ENCODE data around the gene TRPV5.
"Not testable (repeated sequence)": the region's sequence is repeated elsewhere in the genome, so short reads cannot be mapped to it uniquely, and the experiment has no call there.

The TRPV5 gene

DNA sequence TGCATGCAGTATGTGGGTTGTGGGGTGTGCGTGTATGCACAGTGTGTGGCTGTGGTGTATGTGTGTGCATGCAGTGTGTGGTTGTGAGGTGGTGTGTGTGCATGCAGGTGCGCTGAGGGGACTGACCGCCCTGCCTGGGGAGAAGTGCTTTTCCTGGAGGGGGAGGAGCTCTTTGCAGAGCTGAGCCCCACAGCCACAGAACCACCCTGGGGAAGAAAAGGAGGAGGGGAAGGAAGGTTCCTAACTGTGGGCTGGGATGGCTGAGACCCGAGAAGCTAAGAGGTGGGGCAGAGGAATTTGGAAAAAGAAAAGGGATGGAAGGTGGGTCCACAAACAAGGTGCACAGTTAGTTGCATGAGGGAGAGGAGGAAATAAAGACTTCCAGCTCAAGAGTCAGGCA is at the start of gene TRPV5:
TRPV5 (minus strand) TSS at position 123 of the 400 bp plus-strand sequence. CDS start 287 bp downstream, outside the sequence.
- no peak for DNase-seq

DNA sequence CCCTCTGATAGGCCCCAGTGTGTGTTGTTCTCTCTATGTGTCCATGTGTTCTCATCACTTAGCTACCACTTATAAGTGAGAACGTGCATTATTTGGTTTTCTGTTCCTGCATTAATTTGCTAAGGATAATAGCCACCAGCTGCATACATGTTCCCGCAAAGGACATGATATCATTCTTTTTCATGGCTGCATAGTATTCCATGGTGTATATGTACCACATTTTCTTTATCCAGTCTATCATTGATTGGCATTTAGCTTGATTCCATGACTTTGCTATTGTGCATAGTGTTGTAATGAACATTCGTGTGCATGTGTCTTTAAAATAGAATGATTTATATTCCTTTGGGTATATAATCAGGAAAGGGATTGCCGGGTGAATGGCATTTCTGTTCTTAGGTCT is 44.9 kb upstream of the TRPV5 start:
- DNase-seq: not testable (repeated sequence)

DNA sequence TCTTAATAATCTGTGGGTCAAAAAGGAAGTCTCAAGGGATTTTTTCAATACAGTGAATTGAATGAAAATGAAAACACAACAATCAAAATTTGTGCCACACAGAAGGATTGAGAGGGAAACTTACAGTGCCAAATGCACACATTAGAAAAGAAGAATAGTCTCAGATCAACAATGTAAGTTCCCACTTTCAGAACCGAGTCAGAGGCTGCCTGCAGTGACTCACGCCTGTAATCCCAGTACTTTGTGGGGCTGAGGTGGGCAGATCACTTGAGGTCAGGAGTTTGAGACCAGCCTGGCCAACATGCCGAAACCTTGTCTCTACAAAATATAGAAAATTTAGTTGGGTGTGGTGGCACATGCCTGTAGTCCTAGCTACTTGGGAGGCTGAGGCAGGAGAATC is 41.1 kb upstream of the TRPV5 start:
- DNase-seq: no peak

DNA sequence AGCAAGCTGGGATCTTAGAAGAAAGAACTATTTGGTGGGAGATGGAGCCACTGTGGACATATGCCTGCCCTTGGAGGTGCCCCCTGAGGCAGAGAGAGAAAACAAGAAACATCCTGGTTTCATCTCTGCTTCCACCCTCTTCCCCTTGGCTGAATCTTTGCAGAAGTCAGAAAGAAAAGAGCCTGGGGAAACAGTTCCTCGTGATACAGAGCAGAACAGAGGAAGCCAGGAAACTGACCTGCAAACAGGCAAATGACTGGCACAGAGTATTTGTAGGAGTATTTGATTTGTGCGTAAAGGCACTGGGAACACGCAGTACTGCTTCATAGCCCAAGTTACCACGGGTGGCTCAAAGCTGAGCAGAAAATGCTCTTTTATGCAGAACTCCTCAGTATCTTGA is 35.6 kb upstream of the TRPV5 start:
- no peak for DNase-seq

DNA sequence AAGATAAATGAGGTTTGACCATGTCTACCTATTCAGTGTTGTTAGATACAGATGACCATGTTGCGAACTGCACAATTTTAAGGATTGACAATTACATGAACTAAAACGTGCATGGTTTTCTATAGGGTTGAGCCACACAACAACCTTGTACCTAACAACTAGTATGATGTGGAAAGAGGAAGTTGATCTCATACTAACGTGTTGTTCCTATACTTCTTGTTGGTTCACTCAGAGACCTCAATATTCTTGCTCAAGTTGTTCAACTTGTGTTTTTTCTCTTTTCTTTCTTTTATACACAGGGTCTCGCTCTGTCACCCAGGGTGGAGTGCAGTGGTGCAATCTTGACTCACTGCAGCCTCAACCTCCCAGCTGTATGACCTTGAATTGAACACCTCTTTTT is 34.7 kb upstream of the TRPV5 start:
- DNase-seq: no peak

DNA sequence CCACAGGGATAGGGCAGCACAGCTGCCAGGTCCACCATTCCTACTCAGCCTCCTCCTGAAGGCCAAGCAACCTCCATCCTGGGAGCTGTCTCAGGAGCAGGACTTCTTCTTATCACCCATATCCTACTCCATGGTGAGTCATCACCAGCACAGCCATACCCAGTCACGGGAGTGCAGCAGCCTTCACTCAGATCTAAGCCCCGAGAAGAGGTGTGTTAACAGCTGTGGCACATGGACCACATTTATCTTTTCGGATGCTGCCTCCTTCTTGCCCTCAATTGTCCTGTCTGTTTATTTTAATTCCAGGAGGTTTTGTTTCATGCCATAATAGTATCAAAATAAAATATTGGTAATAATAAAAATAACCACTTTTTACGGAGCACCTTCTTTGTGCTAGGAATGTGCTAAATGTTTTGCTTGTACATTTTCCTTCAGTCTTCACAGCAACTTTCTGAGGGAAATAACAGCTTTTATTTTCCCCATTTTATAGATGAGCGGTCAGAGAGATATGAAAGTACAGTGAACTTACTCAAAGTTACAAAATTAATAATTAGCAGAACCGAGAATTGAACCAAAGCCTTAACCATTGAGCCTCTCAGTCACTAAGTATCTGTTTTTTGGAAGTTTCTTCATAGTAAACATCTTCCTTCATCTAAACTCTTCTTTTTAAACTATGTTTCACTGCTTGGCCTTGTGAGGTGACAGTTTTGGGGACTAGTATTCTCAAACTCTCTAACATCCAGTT is 31.1 kb upstream of the TRPV5 start:
- no peak for DNase-seq

DNA sequence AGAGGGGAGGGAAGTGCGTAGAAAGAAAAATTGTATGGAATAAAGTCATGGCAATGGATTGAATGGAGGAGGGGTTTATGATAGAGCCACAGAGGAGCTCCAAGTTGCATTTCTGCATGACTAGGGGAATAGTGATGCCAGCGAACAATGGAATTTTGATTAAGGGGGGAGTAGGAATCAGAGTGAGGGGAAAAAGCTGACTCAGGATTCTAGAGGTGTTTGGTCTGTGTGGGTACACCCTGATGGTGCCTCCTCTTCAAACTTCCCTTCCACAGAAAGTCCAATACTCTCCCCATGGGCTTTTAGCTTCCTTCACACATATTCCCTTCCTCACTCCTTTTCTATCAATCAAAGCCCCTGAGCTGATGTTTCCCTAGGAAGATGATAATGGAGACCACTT is 30.4 kb upstream of the TRPV5 start:
- DNase-seq: no peak

DNA sequence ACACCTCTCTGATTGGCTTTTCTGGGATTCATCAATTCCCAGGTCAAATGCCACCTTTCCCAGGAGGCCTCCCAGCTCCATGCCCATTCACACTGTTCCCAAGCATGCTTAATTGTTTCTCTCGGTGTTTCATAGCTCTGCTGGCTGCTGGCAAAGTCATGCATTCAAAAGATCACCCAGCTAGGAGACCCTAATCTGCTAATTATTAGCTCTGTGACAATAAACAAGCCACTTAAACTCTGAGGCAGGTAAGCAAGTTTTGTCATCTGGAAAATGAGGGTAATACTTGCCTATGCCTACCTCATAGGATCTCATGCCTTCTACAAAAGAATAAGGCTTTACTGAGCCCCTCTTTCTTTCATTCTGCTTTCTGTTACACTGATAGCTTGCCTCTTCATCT is 29.4 kb upstream of the TRPV5 start:
- no peak for DNase-seq

DNA sequence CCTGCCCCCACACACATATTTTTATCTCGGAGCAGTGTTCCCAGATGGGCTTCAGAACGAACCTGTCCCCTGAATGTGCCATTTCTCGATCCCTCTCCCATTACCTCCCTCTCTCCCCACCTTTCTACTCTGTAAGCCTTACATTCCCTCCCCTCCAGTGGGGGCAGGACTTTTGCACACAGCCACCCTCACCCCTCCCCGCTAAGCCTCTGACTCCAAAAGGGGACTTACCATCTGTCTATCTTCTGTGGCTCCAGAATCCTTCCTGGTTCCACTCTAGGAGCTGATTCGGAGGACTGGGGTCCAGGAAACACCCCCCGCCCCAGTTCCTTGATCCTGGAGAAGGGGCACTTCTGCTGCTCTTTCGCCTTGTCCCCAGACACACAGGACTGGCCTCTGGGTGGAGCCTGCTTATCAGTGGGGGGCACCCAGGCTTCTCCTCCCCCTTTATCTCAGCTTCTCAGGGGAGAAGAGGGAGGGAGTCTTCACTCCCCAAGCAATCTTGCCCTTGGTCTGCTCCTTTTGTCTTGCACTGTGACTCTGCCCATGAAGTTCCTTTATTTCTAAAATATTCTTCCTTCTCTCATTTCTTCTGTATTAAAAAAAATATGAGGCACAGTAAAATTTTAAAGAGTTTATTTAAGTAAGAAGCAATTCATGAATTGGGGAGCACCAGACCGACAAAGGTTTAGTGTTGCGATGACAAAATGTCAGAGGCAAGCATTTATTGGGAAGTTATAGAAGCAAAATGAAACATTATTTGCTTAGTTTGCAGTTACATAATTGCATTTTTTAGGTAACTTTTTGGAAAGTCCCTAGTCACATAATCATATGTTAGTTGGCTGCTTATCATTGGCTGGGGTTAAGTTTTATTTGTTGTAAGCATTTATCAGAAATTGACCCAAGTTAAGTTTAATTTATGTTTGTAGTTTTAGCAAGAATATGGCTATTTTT is 28.7 kb upstream of the TRPV5 start, which contains the start of gene KEL:
KEL (minus strand) TSS at position 391 of the 954 bp plus-strand sequence; CDS start at position 234, 157 bp downstream.
- no peak for DNase-seq

DNA sequence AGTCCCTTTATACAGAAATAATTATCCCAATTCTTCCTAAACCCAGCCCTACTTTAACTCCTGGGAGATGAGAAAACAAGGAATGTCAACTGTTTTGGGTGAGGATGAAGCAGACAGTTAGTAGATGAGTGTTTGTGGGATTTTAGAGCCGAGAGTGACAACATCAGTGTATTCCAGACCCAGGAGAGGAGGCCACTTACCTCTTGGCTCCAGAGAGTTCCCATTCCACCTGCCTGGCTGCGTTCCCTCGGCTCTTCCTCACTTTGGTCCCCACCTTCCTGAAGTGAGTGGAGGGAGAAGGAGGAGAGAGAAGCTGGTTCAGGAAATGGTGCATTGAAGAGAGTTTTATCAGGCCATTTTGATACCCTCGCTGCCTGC is 28.0 kb upstream of the TRPV5 start:
- no peak for DNase-seq

DNA sequence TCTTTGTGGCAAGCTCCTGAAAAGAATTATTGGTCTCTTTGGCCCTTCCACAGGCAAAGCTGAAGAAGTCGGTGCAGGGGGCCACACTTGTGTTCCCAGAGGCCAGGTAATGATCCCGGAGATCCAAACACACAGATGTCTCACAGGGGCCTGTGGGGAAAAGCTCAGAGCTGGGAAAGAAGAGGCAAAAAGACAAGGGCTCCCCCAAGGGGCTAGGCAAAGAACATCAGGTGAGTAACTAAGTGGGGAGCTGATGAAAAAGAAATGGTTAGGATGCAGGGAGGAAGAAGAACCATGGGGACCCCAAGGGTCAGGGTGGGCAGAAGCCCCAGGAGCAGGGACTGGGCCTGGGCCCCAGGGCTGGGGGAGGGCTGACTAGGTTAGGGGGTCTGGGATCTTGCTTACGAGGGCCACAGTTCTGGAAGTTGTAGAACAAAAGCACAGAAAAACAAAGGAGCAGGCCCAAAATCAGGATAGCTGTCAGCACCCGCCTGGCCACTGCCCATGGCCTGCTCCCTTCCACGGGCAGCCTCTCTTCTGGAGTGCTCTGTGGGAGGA is 27.5 kb upstream of the TRPV5 start:
- DNase-seq: no peak

DNA sequence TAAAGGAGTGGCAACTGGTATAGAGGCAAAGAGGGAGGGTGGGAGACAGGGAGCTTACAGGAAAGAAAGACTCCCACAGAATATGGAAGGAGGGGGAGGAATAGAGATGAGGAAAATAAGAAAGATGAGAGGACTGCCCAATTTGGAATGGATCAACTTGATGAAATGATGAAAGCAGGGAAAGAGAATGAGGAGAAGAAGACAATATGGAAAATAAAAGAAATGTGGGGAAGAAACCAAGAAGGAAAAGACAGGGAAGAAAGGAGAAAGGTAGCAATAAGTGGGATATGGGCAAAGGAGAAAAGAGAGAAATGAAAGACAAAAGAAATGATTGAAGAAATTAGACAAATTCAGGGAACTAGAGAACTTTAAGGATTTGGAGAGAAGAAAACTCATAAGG is 25.7 kb upstream of the TRPV5 start:
- no peak for DNase-seq

DNA sequence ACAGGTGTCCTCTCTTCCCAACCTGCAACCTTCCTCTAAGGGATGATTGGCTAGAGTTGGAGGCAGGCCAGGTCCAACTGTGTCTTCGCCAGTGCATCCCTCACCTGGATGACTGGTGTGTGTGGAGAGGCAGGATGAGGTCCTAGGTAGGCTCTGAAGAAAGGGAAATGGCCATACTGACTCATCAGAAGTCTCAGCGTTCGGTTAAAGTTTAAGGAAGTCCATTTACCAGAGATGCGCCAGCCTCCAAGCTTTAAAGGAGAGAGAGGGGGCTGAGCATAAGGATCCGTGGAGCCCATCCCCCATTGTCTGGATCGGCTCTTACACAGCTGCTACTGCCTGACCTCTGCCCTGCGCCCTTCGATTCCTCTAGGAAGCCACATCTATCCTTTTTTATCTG is 24.2 kb upstream of the TRPV5 start:
- no peak for DNase-seq

DNA sequence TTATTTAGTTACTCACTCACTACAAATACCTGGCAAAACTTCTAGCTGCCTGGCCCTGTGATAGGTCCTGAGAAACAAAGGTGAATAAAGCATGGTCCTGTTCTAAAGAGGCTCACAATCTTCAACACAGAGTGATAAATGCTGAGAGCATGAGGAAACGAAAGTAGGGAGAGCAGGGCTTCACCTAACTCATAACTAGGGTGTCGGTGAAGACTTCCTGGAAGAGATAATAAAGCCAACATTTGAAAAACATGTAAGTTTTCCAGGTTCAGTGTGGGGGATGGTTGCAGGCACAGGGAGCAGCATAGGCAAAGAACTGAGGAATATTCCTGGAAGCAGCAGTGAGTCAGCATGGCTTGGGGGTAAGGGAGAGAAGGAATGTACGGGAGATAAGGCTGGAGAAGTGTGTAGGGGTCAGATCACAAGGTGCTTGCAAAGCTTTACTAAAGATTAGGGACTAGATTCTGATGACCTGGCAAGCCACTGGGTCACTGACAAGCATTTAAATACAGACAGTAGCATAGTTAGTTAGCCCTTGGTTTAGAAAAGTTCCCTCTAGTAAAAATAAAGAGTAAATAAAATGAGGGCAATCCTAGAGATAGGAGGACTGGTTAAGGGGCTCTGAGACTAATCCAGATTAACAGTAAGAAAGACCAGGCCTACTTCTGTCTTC is 23.5 kb upstream of the TRPV5 start:
- no peak for DNase-seq

DNA sequence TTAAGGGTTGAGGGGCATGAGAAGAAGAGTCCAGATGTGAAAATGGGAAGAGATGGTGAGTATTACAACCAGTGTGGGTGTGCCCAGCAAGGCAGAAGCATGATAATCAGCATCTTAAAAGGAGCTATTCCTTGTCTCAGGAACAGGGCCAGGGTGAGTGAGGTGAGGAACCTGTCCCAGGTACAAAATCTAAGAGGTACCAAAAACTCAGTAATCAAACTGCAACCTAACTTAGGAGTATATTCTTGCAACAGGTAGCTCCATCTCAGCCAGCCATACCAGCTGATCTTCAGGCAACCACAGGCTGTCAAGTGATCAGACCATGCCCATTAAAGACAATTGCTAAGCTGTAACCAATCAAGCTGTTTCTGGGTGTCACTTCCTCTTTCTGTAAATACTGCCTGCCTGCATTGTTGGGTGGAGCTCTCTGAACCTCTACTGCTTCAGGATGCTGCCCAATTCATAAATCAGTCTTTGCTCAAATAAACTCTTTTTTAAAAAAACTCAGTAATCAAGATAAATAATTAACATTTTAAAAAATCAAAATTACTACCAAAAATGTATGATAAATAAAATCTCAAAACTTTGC is 21.2 kb upstream of the TRPV5 start:
- DNase-seq: no peak

DNA sequence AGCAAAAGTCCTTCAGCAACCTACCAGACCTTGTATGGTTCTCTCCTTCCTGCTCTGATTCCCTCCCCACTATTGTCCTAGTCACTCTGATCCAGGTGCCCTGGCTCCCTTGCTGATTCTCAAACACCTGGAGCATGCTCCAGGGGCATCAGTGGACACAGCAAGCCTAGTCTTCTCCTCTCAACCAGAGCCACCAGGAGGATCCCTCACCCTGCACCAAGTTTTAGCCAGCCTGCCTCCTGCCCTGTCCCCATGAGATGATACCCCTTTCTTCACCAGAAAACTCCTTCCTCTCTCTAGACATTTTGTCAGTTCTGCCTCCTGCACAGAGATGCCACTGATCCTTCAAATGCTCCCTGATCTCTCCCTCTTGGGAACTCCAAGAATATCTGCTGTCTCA is 16.7 kb upstream of the TRPV5 start:
- no peak for DNase-seq

DNA sequence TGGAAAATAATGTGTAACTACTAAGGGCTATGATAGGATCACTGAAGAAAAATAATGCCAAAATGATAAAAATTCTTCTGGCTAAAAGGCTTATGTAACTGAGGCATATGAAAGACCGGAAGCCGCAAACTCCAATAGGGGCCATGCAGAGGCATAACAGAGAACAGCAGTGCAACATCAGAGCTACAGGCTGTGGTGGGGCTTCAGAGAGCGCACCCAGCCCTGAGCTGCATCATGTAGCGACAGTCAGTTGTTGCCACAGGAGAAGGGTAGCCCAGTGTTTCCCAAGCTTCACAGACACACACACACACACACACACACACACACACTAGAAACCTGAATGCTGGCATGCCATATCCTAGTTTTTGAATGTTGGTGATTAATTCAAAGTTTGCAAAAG is 15.1 kb upstream of the TRPV5 start:
- DNase-seq: no peak

DNA sequence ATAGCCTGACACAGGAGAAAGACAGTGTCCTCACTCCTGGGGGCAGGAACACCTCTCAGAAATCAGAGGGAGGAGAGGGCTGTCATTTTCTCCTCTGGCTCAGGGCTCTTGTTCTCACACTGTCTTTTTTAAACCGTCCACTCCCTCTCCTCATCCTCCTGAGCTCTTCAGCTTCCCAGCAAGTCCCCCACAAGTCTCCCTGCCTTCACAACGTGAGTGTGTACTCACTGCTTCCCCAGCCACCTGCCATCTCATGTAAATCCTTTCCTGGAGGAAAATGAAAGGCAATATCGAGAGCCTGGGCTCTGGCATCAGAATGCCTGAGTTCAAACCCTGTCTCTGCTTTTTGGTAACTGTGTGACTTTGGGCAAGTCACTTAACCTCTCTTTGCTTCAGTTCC is 11.5 kb upstream of the TRPV5 start:
- DNase-seq: no peak

DNA sequence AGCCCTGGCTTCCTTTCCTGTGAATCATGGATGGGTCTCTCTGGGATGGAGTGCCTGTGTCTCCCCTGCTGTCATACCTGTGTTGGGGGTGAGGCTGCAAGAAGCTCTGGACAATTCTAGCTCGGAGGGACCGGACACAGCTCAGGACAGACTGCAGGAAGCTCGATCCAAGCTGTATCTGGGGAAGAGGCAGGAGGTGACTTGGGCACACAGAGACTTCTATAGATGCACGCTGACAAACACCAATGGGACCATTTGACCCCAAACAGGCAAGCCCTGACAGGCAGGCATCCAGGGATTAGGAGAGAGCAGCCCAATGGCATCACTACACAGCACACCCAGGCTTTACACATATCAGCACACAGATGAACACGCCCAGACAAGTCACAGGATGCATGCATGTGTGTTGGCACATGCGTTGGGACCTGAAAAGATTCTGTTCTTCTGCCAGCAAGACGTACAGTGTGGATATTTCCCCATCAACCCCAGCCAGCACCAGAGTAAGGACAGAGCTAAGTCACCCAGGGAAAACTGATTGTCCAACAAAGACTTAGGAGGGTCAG is 10.2 kb upstream of the TRPV5 start:
- no peak for DNase-seq

DNA sequence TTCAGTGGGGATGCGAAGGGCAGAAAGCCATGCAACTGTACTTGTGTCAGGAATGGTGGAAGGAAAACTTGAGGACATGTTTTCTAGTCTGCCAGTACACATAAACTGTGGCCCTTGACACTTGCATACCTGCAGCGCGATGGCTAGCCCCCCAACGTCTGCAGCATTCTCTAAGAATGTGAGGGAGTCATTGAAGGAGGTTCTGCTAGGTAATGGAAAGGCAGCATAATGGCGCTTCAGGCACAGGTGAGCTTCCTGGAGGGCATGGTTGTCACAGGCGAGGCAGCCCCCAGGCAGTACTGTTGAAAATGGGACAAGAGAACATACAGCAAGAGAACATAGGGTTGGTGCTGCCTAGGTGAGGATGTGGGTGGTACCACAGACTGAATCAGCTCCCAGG is 9.2 kb upstream of the TRPV5 start:
- DNase-seq: no peak

DNA sequence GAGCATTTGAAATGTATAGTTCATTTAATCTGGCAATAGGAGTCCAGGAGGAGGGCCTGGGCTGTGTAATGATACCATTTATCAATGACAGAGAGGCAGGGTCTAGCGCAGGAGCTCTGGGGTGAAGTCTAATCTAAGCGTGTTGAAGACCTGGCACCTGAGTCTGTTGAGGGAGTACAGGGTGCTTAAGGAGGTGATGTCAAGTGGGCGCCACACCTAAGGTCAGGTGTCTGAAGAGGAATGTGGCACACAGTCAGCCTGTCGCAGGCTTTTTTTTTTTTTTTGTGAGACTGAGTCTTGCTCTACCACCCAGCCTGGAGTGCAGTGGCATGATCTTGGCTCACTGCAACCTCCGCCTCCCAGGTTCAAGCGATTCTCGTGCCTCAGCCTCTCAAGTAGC is 8.0 kb upstream of the TRPV5 start:
- no peak for DNase-seq

DNA sequence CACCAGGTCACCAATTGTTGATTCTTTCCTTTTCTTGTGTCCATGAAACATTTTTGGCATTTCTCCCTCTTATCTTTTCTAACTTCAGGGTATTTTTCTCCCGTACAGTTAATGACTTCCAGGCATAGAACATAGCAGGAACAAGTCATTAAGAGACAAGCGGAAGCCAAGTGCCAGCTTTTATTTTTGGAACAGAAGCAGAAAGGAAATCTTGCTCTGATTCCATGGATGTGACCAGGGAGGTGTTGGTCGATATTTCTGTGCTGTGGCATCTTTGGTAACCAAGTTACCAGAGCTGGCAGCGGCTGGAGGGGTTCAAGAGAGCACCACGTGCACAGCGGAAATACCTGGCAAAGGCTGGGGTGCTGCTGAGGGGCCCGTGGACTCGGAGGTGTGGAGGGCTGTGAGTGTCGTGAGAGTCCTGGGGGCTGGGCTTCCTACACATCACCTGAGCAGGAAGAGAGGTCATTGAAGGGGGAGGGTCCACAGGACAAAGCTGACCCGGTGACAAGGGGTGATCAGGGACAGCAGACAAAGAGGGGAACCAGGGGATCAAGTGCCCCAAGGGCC is 7.5 kb upstream of the TRPV5 start:
- DNase-seq: no peak
